K562 (cell line): ENCODE data around the gene PNMT.

ENCODE experiments used
- CTCF ChIP-seq, 3 experiments: IDR thresholded peaks in 2 of 3; conservative IDR thresholded peaks in 1 of 3; 2 replicates each; pipeline ENCODE4 v1.5.1; 2011 to 2012; ENCODE audit warnings: low read length in 3 of 3, mild to moderate bottlenecking in 3 of 3, control low read depth in 2 of 3, improper control_type of control experiment in 1 of 3, inconsistent platforms in 1 of 3, low read depth in 1 of 3, mixed read lengths in 1 of 3, moderate library complexity in 1 of 3; ENCODE audit not compliant: insufficient read depth in 2 of 3
- EP300 ChIP-seq: IDR thresholded peaks from 2 replicates; pipeline ENCODE4 v1.6.1; 2012; ENCODE audit warnings: low read length, improper control_type of control experiment
- EZH2 ChIP-seq: IDR thresholded peaks from 2 replicates; pipeline ENCODE4 v1.6.1; 2012; ENCODE audit warnings: low read depth, mild to moderate bottlenecking, inconsistent platforms, low read length, borderline replicate concordance
- KDM5B ChIP-seq: fragments of 200-600 bp; sonication (generic); IDR thresholded peaks from 2 replicates; pipeline ENCODE4 v1.6.1; 2012; ENCODE audit warnings: low read depth, mild to moderate bottlenecking, moderate library complexity, low read length, control low read depth, inconsistent platforms; ENCODE audit not compliant: insufficient replicate concordance
- RHOXF2B ChIP-seq: fragments of 250-450 bp; sonication (Bioruptor Pico); conservative IDR thresholded peaks from 2 replicates; pipeline ENCODE4 v1.5.1; 2021
- SPI1 ChIP-seq: IDR thresholded peaks from 2 replicates; pipeline ENCODE4 v1.6.1; 2011; ENCODE audit warnings: low read depth, low read length, control low read depth, borderline replicate concordance
- YBX1 ChIP-seq: fragments of 450-650 bp; IDR thresholded peaks from 2 replicates; pipeline ENCODE4 v1.7.1; 2016; ENCODE audit warnings: mild to moderate bottlenecking

GRCh38 chr17:39706921-39707337 is 38.7 kb downstream of the PNMT start:
- no peak for TF ChIP-seq RHOXF2B (CRISPR knock-in tag)
- TF ChIP-seq CTCF (IDR thresholded peaks at IDR 0.05 in 2 of 3, conservative IDR thresholded peaks at IDR 0.05 in 1 of 3; ENCODE audit: insufficient read depth in 2 of 3, low read depth in 1 of 3, low read length in 3 of 3): no peak
- TF ChIP-seq KDM5B: no peak
- TF ChIP-seq YBX1: no peak
- no peak for TF ChIP-seq EZH2
- TF ChIP-seq EP300: no peak
- TF ChIP-seq SPI1: no peak
